BJ (cell line): ENCODE results near the gene ANOS1. TPM values are rescaled to one million over a fixed set of nuclear protein-coding genes. Genes with fewer than 3 reads are reported as not detected.

Experiments
- CTCF ChIA-PET: fragments of 350-600 bp; formaldehyde crosslinking; extraction: SDS; loops from one replicate; lab custom pipeline; 2021; ENCODE audit warnings: antibody characterized with exemption, inconsistent platforms; lab: Yijun Ruan, JAX
- POLR2A ChIA-PET: fragments of 300-600 bp; sonication (Branson Sonifier 250); formaldehyde crosslinking; extraction: SDS; loops from one replicate; lab custom pipeline; 2021; ENCODE audit warnings: antibody characterized with exemption; lab: Charles Lee
- DNase-seq: peaks from one replicate; pipeline ENCODE4 v3.0.0-alpha.2; 2011; ENCODE audit warnings: low read depth
- H3K27me3 ChIP-seq: 2 replicates; pipeline ENCODE4 v1.6.0; 2011; ENCODE audit warnings: low read length; ENCODE audit not compliant: control insufficient read depth, insufficient read depth
- H3K36me3 ChIP-seq: 2 replicates; pipeline ENCODE4 v1.5.1; 2011; ENCODE audit warnings: low read length; ENCODE audit not compliant: control insufficient read depth, insufficient read depth
- H3K4me3 ChIP-seq: 2 replicates; pipeline ENCODE4 v1.5.1; 2011; ENCODE audit warnings: low read depth, mild to moderate bottlenecking, control low read depth, low read length
- polyA plus RNA-seq: library from polyadenylated mRNA; depleted of rRNA; stranded (reverse); fragments of >200 nt; gene quantifications from 2 replicates; pipeline ENCODE4 v1.2.3, GENCODE V29; 2011
- TF ChIP-seq, protein P1 (sequence below): IDR thresholded peaks from 2 replicates; pipeline ENCODE4 v1.5.1; 2011; ENCODE audit warnings: low read depth, mild to moderate bottlenecking, control low read depth, inconsistent platforms, low read length, moderate library complexity; ENCODE audit not compliant: insufficient read depth

Gene ANOS1
- polyA plus RNA-seq, 1 experiment = 0.74 TPM

- no peaks in the 10 kb centered on the region for H3K36me3 ChIP-seq
- ChIA-PET CTCF (no interaction called here), POLR2A (no interaction called here)
- no peak for DNase-seq
- TF ChIP-seq, protein P1, sequence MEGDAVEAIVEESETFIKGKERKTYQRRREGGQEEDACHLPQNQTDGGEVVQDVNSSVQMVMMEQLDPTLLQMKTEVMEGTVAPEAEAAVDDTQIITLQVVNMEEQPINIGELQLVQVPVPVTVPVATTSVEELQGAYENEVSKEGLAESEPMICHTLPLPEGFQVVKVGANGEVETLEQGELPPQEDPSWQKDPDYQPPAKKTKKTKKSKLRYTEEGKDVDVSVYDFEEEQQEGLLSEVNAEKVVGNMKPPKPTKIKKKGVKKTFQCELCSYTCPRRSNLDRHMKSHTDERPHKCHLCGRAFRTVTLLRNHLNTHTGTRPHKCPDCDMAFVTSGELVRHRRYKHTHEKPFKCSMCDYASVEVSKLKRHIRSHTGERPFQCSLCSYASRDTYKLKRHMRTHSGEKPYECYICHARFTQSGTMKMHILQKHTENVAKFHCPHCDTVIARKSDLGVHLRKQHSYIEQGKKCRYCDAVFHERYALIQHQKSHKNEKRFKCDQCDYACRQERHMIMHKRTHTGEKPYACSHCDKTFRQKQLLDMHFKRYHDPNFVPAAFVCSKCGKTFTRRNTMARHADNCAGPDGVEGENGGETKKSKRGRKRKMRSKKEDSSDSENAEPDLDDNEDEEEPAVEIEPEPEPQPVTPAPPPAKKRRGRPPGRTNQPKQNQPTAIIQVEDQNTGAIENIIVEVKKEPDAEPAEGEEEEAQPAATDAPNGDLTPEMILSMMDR = no peak
- H3K27me3 ChIP-seq = no peaks in the 10 kb centered on the region
- H3K4me3 ChIP-seq = no peak overlapping the region
These were observed 14.6 kb downstream of the ANOS1 start for GRCh38 chrX:8717354-8717753.

DNA sequence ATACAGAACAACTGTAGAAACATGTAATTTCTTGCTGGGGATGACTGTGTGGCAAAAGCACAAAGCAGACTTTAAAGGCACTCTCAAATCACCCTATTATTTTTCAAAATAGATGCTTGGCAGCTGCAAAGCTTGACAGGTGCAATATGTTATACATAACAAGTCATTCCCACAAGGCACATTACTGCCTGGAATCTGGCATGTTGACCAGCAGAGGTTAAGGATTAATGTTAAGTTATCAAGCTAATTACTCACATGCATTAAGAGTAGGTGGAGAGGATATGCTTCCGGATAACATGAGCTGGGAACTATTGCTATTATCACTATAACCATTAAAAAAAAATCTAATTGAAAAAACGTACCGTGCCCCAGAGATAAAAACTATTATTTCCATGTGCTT, 17.8 kb downstream of the ANOS1 start:
- ChIA-PET POLR2A (no interaction called here), CTCF (no interaction called here)
- Histone ChIP-seq H3K4me3 (no peak overlapping the region), H3K27me3 (no peaks in the 10 kb centered on the region), H3K36me3 (no peaks in the 10 kb centered on the region)
- no peak for DNase-seq
- TF ChIP-seq, protein P1 = no peak

GRCh38 chrX:8711401-8711800, 20.5 kb downstream of the ANOS1 start:
- POLR2A ChIA-PET = no interaction called here
- no peaks in the 10 kb centered on the region for H3K36me3 ChIP-seq

GRCh38 chrX:8704184-8704583, 27.8 kb downstream of the ANOS1 start:
- DNase-seq = no peak
- POLR2A ChIA-PET = no interaction called here
- Histone ChIP-seq H3K27me3 (no peaks in the 10 kb centered on the region), H3K36me3 (no peaks in the 10 kb centered on the region), H3K4me3 (no peak overlapping the region)
- TF ChIP-seq, protein P1 = no peak
- CTCF ChIA-PET = no interaction called here

More at GRCh38 chrX:8711401-8711800, 20.5 kb downstream of the ANOS1 start:
- TF ChIP-seq, protein P1 = no peak
- H3K27me3 ChIP-seq = no peaks in the 10 kb centered on the region
- H3K4me3 ChIP-seq = no peak overlapping the region
- CTCF ChIA-PET = no interaction called here
- DNase-seq = no peak

DNA sequence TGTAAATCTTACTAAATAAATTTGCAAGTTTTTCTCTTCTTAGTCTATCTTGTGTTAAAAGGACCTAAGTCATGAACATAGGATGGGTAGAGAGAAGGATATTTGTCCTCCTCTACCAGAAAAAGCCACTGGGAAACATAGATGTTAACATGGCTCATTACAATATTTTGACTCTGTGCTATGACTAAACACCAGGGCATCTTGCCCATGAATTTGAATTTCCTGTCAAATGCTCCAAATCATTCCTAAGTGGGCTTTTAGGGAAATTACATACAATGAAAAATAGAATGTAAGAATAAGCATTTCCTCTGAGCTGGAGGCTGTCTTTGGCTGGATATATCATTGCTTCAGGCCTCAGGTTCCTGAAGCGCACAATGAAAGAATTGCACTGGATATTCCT, 39.1 kb downstream of the ANOS1 start:
- ChIA-PET POLR2A (no interaction called here), CTCF (no interaction called here)
- TF ChIP-seq, protein P1 = no peak
- no peaks in the 10 kb centered on the region for H3K36me3 ChIP-seq
- H3K27me3 ChIP-seq = no peaks in the 10 kb centered on the region
- no peak for DNase-seq
- H3K4me3 ChIP-seq = no peak overlapping the region
